Fibroblast of lung (primary cell): Measurements from ENCODE around the gene OXA1L. TPM values are rescaled to one million over a fixed set of nuclear protein-coding genes. Genes with fewer than 3 reads are reported as not detected.
"Not testable (repeated sequence)": the region's sequence is repeated elsewhere in the genome, so short reads cannot be mapped to it uniquely, and the experiment has no call there.

ENCODE experiments used
- DNase-seq, 2 donors: peaks; one replicate each; pipeline versions ENCODE4 v3.0.0 to v3.0.0-alpha.2; 2010; ENCODE audit warnings: low read depth in 2 of 2
- H2AFZ ChIP-seq: 2 replicates; pipeline ENCODE4 v1.5.1; 2012; ENCODE audit warnings: low read length, control low read depth, inconsistent platforms
- H3K27ac ChIP-seq: 2 replicates; pipeline ENCODE4 v1.5.1; 2011; ENCODE audit warnings: low read length, control low read depth; ENCODE audit not compliant: insufficient read depth
- H3K27me3 ChIP-seq: 2 replicates; pipeline ENCODE4 v1.5.1; 2011; ENCODE audit warnings: mild to moderate bottlenecking, low read length; ENCODE audit not compliant: control insufficient read depth, insufficient read depth
- H3K36me3 ChIP-seq: 2 replicates; pipeline ENCODE4 v1.5.1; 2011; ENCODE audit warnings: low read length; ENCODE audit not compliant: control insufficient read depth, insufficient read depth
- H3K4me1 ChIP-seq: 2 replicates; pipeline ENCODE4 v1.5.1; 2011; ENCODE audit warnings: low read length; ENCODE audit not compliant: control insufficient read depth, insufficient read depth; ENCODE audit errors: extremely low read depth
- H3K4me2 ChIP-seq: 2 replicates; pipeline ENCODE4 v1.5.1; 2011; ENCODE audit warnings: low read length, control low read depth; ENCODE audit not compliant: insufficient read depth; ENCODE audit errors: extremely low read depth
- H3K4me3 ChIP-seq, 4 experiments: fragments of 200-600 bp in 1 of 4; sonication (generic) in 1 of 4; replicated peaks in 1 of 4; 2 replicates each; pipeline ENCODE4 v1.5.1; 2011 to 2016; ENCODE audit warnings: low read length in 4 of 4, low read depth in 3 of 4, mild to moderate bottlenecking in 3 of 4, control low read depth in 2 of 4, inconsistent platforms in 1 of 4, mixed read lengths in 1 of 4; ENCODE audit not compliant: insufficient read depth in 1 of 4; ENCODE audit errors: control extremely low read depth in 1 of 4
- H3K79me2 ChIP-seq: 2 replicates; pipeline ENCODE4 v1.5.1; 2012; ENCODE audit warnings: mild to moderate bottlenecking, low read length, inconsistent platforms; ENCODE audit not compliant: control insufficient read depth, insufficient read depth
- H3K9ac ChIP-seq: 2 replicates; pipeline ENCODE4 v1.5.1; 2011; ENCODE audit warnings: mild to moderate bottlenecking, low read length, control low read depth; ENCODE audit not compliant: insufficient read depth
- H3K9me3 ChIP-seq: 2 replicates; pipeline ENCODE4 v1.5.1; 2012; ENCODE audit warnings: low read depth, low read length; ENCODE audit not compliant: control insufficient read depth, insufficient read depth
- H4K20me1 ChIP-seq: 2 replicates; pipeline ENCODE4 v1.5.1; 2011; ENCODE audit warnings: low read length; ENCODE audit not compliant: control insufficient read depth, insufficient read depth; ENCODE audit errors: extremely low read depth
- CTCF ChIP-seq, 2 donors: IDR thresholded peaks in 1 of 2; conservative IDR thresholded peaks in 1 of 2; 1 replicate in 1 of 2; 2 replicates in 1 of 2; pipeline ENCODE4 v1.5.1; 2011 to 2012; ENCODE audit warnings: low read length in 2 of 2, control low read depth in 1 of 2, inconsistent platforms in 1 of 2, low read depth in 1 of 2, mild to moderate bottlenecking in 1 of 2
- EZH2 ChIP-seq: IDR thresholded peaks from 2 replicates; pipeline ENCODE4 v1.5.1; 2012; ENCODE audit warnings: low read length, control low read depth, mild to moderate bottlenecking; ENCODE audit errors: missing control alignments
- polyA plus RNA-seq, 2 donors: library from polyadenylated mRNA; depleted of rRNA in 1 of 2; stranded (reverse) in 1 of 2; unstranded in 1 of 2; fragments of >200 nt; gene quantifications; 2 replicates each; pipeline ENCODE4 v1.2.1, GENCODE V29; 2011 to 2012; ENCODE audit warnings: missing spikeins in 1 of 2
- total RNA-seq: library from RNA; depleted of rRNA; stranded (reverse); fragments of >200 nt; gene quantifications from 2 replicates; pipeline ENCODE4 v1.2.1, GENCODE V29; 2014

The OXA1L gene
- total and polyA plus RNA-seq, 2 donors (not counting 1 experiment from before 2014, with no cell fraction given) = 67.2 to 141 TPM

GRCh38 chr14:22752422-22752821 lies 14.1 kb upstream of the OXA1L start:
- no peaks in the 10 kb centered on the region for H3K4me1 ChIP-seq
- no peaks in the 10 kb centered on the region for H3K9me3 ChIP-seq
- no peaks in the 10 kb centered on the region for H3K36me3 ChIP-seq
- H4K20me1 ChIP-seq = no peaks in the 10 kb centered on the region
- H3K9ac ChIP-seq = no peak overlapping the region
- H3K79me2 ChIP-seq = no peaks in the 10 kb centered on the region
- H3K4me3 ChIP-seq = no peak overlapping the region
- H3K27ac ChIP-seq = no peak overlapping the region
- no peaks in the 10 kb centered on the region for H3K27me3 ChIP-seq
- TF ChIP-seq EZH2 (no peak), CTCF (conservative IDR thresholded peaks at IDR 0.05 in 1 of 2, IDR thresholded peaks at IDR 0.05 in 1 of 2; ENCODE audit: low read depth in 1 of 2, low read length in 2 of 2) (no peak)
- DNase-seq = peak in 1 of 2 donors; percentile 57
- H3K4me2 ChIP-seq = no peak overlapping the region
- no peak overlapping the region for H2AFZ ChIP-seq

GRCh38 chr14:22753586-22753985 lies 12.9 kb upstream of the OXA1L start:
- H3K4me2 ChIP-seq = no peak overlapping the region
- no peak overlapping the region for H3K27ac ChIP-seq
- no peak overlapping the region for H3K9ac ChIP-seq
- no peaks in the 10 kb centered on the region for H3K4me1 ChIP-seq
- H2AFZ ChIP-seq = no peak overlapping the region
- H4K20me1 ChIP-seq = no peaks in the 10 kb centered on the region
- H3K79me2 ChIP-seq = no peaks in the 10 kb centered on the region
- H3K27me3 ChIP-seq = no peaks in the 10 kb centered on the region
- DNase-seq = no peak
- no peaks in the 10 kb centered on the region for H3K9me3 ChIP-seq
- TF ChIP-seq CTCF (conservative IDR thresholded peaks at IDR 0.05 in 1 of 2, IDR thresholded peaks at IDR 0.05 in 1 of 2; ENCODE audit: low read depth in 1 of 2, low read length in 2 of 2) (no peak), EZH2 (no peak)
- H3K4me3 ChIP-seq = no peak overlapping the region
- no peaks in the 10 kb centered on the region for H3K36me3 ChIP-seq

DNA sequence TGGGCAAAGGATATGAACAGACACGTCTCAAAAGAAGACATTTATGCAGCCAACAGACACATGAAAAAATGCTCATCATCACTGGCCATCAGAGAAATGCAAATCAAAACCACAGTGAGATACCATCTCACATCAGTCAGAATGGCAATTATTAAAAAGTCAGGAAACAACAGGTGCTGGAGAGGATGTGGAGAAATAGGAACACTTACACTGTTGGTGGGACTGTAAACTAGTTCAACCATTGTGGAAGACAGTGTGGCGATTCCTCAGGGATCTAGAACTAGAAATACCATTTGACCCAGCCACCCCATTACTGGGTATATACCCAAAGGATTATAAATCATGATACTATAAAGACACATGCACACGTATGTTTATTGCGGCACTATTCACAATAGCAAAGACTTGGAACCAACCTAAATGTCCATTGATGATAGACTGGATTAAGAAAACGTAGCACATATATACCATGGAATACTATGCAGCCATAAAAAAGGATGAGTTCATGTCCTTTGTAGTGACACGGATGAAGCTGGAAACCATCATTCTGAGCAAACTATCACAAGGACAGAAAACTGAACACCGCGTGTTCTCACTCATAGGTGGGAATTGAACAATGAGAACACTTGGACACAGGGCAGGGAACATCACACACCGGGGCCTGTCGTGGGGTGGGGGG lies 8.4 kb upstream of the OXA1L start:
- not testable (repeated sequence) for H3K27me3 ChIP-seq, H3K36me3 ChIP-seq, H3K79me2 ChIP-seq, H3K27ac ChIP-seq, H3K4me1 ChIP-seq, H3K9ac ChIP-seq, H3K4me3 ChIP-seq, H3K4me2 ChIP-seq, H2AFZ ChIP-seq, DNase-seq, H4K20me1 ChIP-seq, H3K9me3 ChIP-seq
